Lung (tissue), 12 donors: Measurements from ENCODE around the gene IL36RN. TPM values are rescaled to one million over a fixed set of nuclear protein-coding genes. Genes with fewer than 3 reads are reported as not detected.

ENCODE experiments used
- ATAC-seq: fragments of 200-7000 bp; cut with Tn5 transposase; one replicate; pipeline ENCODE4 v1.9.1; 2020; ENCODE audit warnings: moderate number of reproducible peaks; ENCODE audit not compliant: insufficient read depth, low FRiP score
- DNase-seq, 3 donors: peaks; one replicate each; pipeline ENCODE4 v3.0.0-alpha.2; 2013 to 2017
- H3K27ac ChIP-seq, 2 donors: one replicate each; pipeline ENCODE4 v1.5.1; 2013; ENCODE audit warnings: mild to moderate bottlenecking in 2 of 2, moderate library complexity in 2 of 2, control low read depth in 1 of 2, inconsistent platforms in 1 of 2, low read depth in 1 of 2, low read length in 1 of 2
- H3K27me3 ChIP-seq, 3 donors: one replicate each; pipeline ENCODE4 v1.5.1; 2013; ENCODE audit warnings: low read length in 2 of 3; ENCODE audit not compliant: control insufficient read depth in 3 of 3, insufficient read depth in 3 of 3
- H3K36me3 ChIP-seq, 4 donors: one replicate each; pipeline ENCODE4 v1.5.1; 2013; ENCODE audit warnings: low read length in 4 of 4, mild to moderate bottlenecking in 1 of 4, moderate library complexity in 1 of 4; ENCODE audit not compliant: control insufficient read depth in 4 of 4, insufficient read depth in 4 of 4
- H3K4me1 ChIP-seq, 5 donors: one replicate each; pipeline ENCODE4 v1.5.1; 2013; ENCODE audit warnings: low read length in 5 of 5, mild to moderate bottlenecking in 2 of 5, moderate library complexity in 1 of 5; ENCODE audit not compliant: control insufficient read depth in 5 of 5, insufficient read depth in 5 of 5
- H3K4me3 ChIP-seq: one replicate; pipeline ENCODE4 v1.5.1; 2013; ENCODE audit warnings: mild to moderate bottlenecking, control low read depth, moderate library complexity
- H3K9ac ChIP-seq, 2 donors: one replicate each; pipeline ENCODE4 v1.5.1; 2013; ENCODE audit warnings: low read length in 2 of 2, control low read depth in 1 of 2; ENCODE audit not compliant: insufficient read depth in 1 of 2
- H3K9me3 ChIP-seq, 4 donors: one replicate each; pipeline ENCODE4 v1.5.1; 2013; ENCODE audit warnings: low read length in 3 of 4, mild to moderate bottlenecking in 1 of 4, moderate library complexity in 1 of 4; ENCODE audit not compliant: control insufficient read depth in 4 of 4, insufficient read depth in 3 of 4
- CTCF ChIP-seq: IDR thresholded peaks from 2 replicates; pipeline ENCODE4 v1.5.1; 2012; ENCODE audit warnings: mild to moderate bottlenecking; ENCODE audit errors: control extremely low read depth, extremely low read depth
- WGBS, 2 donors: extraction: QIAGEN DNeasy Blood & Tissue Kit; methylation state at CpG; one replicate each; pipeline ENCODE4 v1.1.7; 2013; 5-methylcytosine and 5-hydroxymethylcytosine counted together
- polyA plus RNA-seq, 2 donors: library from polyadenylated mRNA; stranded (reverse); fragments of 200-250 nt; gene quantifications; one replicate each; pipeline ENCODE4 v1.2.1, GENCODE V29; 2013
- total RNA-seq, 2 donors: library from RNA; depleted of rRNA in 1 of 2; stranded (reverse); fragments of >200 nt in 1 of 2; gene quantifications; one replicate each; pipeline ENCODE4 v1.2.1, GENCODE V29; 2014 to 2021
- donor health status: control.
- donor health status: control.
- donor health status: Bipolar disorder and iron deficiency.
- donor health status: healthy.
- donor health status: DM: yes; HTN: yes; CAD: no.

The IL36RN gene
- total and polyA plus RNA-seq, 4 donors: 0.01 to 0.09 TPM; not detected in 2

- DNase-seq (no peak), ATAC-seq (no peak)
- TF ChIP-seq CTCF: no peak
Measured at GRCh38 chr2:113111823-113112287, 52.9 kb downstream of the IL36RN start.

DNA sequence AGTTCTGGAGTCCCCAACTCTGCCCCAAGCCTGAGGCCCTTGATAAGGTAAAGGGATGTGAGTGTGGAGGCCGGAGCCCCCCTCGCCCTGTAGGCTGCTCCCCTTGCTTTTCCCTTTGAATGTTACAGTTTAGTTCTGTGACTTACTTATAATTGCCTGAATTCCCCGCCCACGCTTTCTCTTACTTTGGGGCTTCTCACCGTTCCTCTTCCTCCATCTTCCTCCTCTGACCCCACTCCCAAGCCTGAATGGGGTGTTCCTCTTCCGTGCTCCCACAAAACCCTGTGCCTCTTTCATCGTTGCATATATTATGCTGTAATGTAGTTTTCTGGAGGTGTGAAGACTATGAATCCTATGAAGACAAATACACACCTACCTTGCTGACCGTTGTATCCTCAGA is 53.4 kb downstream of the IL36RN start:
- Histone ChIP-seq H3K27me3 (no peaks in the 10 kb centered on the region), H3K4me1 (no peaks in the 10 kb centered on the region), H3K27ac (no peak overlapping the region), H3K9me3 (no peaks in the 10 kb centered on the region), H3K36me3 (no peaks in the 10 kb centered on the region), H3K4me3 (no peak overlapping the region), H3K9ac (no peak overlapping the region)
- TF ChIP-seq CTCF: no peak
- WGBS, 2 donors: 67 to 80% methylated on average over 8 of the region's 8 CpGs
- ATAC-seq: no peak
- DNase-seq: no peak

More at GRCh38 chr2:113111823-113112287, 52.9 kb downstream of the IL36RN start:
- Histone ChIP-seq H3K4me3 (no peak overlapping the region), H3K27me3 (no peaks in the 10 kb centered on the region), H3K9me3 (no peaks in the 10 kb centered on the region), H3K27ac (no peak overlapping the region), H3K9ac (no peak overlapping the region), H3K36me3 (no peaks in the 10 kb centered on the region), H3K4me1 (no peaks in the 10 kb centered on the region)
- WGBS, 2 donors: 29 to 64% methylated on average over 6 of the region's 6 CpGs

DNA sequence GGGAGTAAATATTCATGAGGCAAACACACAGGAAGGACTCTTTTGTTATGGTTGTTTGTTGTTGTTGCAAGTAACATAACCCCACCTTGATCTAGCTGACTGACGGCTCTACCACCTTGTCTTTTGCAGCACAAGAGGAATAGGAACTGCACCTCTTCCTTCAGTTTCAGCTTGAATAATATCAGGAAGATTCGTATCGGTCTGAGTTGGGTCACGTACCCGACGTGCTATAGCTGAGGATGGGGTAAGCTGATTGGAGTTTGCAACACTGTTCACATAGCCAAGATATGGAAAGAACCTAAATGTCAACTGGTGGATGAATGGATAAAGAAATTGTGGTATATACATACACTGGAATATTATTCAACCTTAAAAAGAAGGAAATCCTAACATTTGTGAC is 53.9 kb downstream of the IL36RN start:
- TF ChIP-seq CTCF: no peak
- DNase-seq (no peak), ATAC-seq (no peak)
- no peaks in the 10 kb centered on the region for H3K9me3 ChIP-seq
- H3K36me3 ChIP-seq: no peaks in the 10 kb centered on the region
- no peaks in the 10 kb centered on the region for H3K4me1 ChIP-seq
- no peak overlapping the region for H3K9ac ChIP-seq
- WGBS, 2 donors: 44 to 62% methylated on average over 6 of the region's 6 CpGs
- H3K27me3 ChIP-seq: no peaks in the 10 kb centered on the region
- H3K4me3 ChIP-seq: no peak overlapping the region
- H3K27ac ChIP-seq: no peak overlapping the region

DNA sequence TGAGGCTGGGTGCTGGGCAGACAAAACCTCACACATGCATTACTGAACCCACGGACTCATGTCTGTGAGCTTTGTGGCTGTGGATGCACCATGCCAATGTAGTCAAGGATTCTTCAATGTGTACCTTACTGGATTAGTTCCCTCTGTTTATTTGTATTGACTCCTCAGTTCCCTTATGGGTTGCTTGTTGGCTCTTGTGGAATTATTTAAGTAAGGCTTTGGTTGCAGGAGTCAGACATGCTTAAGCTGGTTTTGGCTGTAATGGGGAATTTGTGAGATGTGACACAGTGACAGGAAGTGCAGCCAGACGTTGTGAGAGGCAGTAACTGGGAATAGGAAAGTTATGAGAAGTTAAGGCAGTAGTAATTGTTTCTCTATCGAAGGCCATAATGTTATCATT is 54.8 kb downstream of the IL36RN start:
- Histone ChIP-seq H3K36me3 (no peaks in the 10 kb centered on the region), H3K4me1 (peaks cover 0 to 2% (median 0%) of the 10 kb centered on the region in 5 donors), H3K9ac (no peak overlapping the region), H3K9me3 (no peaks in the 10 kb centered on the region), H3K4me3 (no peak overlapping the region), H3K27me3 (no peaks in the 10 kb centered on the region), H3K27ac (no peak overlapping the region)
- TF ChIP-seq CTCF: no peak
- DNase-seq (peak in 1 of 3 donors; percentile 7), ATAC-seq (no peak)
- WGBS, 2 donors: 64 to 66% methylated on average over 3 of the region's 3 CpGs
